Measurements from ENCODE around the gene SCN8A. TPM values are rescaled to one million over a fixed set of nuclear protein-coding genes. Genes with fewer than 3 reads are reported as not detected.
"Not testable (repeated sequence)": the region's sequence is repeated elsewhere in the genome, so short reads cannot be mapped to it uniquely, and the experiment has no call there.

SCN8A gene
- total RNA-seq, 1 donor from 2014 or later: 0.53 TPM

- DNase-seq: no peak
- ATAC-seq: no peak
- no peaks in the 10 kb centered on the region for H3K36me3 ChIP-seq
- peaks cover 42% of the 10 kb centered on the region for H3K27me3 ChIP-seq (ENCODE audit: low read depth)
- H3K4me3 ChIP-seq: no peak overlapping the region
- H3K27ac ChIP-seq: no peak overlapping the region
- H3K4me1 ChIP-seq: peaks cover 6% of the 10 kb centered on the region
- TF ChIP-seq CTCF (IDR thresholded peaks at IDR 0.05): no peak
- H3K9me3 ChIP-seq: no peaks in the 10 kb centered on the region
- intact Hi-C loops (cut with DNase I): no loop called here
Measured at GRCh38 chr12:51593021-51593420, 2.0 kb downstream of the SCN8A start.

- intact Hi-C loops (cut with DNase I): no loop called here
- DNase-seq: no peak
- no peak for ATAC-seq
- Histone ChIP-seq H3K4me1 (peaks cover 6% of the 10 kb centered on the region), H3K36me3 (no peaks in the 10 kb centered on the region), H3K4me3 (no peak overlapping the region), H3K27me3 (ENCODE audit: low read depth) (peaks cover 41% of the 10 kb centered on the region), H3K27ac (no peak overlapping the region), H3K9me3 (no peaks in the 10 kb centered on the region)
- no peak for TF ChIP-seq CTCF (IDR thresholded peaks at IDR 0.05)
Measured at GRCh38 chr12:51593539-51593938, 2.5 kb downstream of the SCN8A start.

- Histone ChIP-seq H3K4me1 (no peaks in the 10 kb centered on the region), H3K27me3 (ENCODE audit: low read depth) (peaks cover 11% of the 10 kb centered on the region), H3K9me3 (no peaks in the 10 kb centered on the region), H3K27ac (no peak overlapping the region), H3K4me3 (no peak overlapping the region), H3K36me3 (no peaks in the 10 kb centered on the region)
- no peak for DNase-seq
- intact Hi-C loops (cut with DNase I): no loop called here
- TF ChIP-seq CTCF (IDR thresholded peaks at IDR 0.05): no peak
- no peak for ATAC-seq
Measured at GRCh38 chr12:51598156-51598555, 7.1 kb downstream of the SCN8A start.

- Histone ChIP-seq H3K36me3 (no peaks in the 10 kb centered on the region), H3K9me3 (no peaks in the 10 kb centered on the region), H3K4me1 (no peaks in the 10 kb centered on the region), H3K27me3 (ENCODE audit: low read depth) (no peaks in the 10 kb centered on the region), H3K27ac (no peak overlapping the region), H3K4me3 (no peak overlapping the region)
- TF ChIP-seq CTCF (IDR thresholded peaks at IDR 0.05): no peak
- DNase-seq (no peak), ATAC-seq (no peak)
- intact Hi-C loops (cut with DNase I): no loop called here
Measured at GRCh38 chr12:51600721-51601120, 9.7 kb downstream of the SCN8A start.

GRCh38 chr12:51601241-51601640, 10.2 kb downstream of the SCN8A start:
- intact Hi-C loops (cut with DNase I): no loop called here
- Histone ChIP-seq H3K27me3 (ENCODE audit: low read depth) (no peaks in the 10 kb centered on the region), H3K27ac (no peak overlapping the region), H3K4me1 (no peaks in the 10 kb centered on the region), H3K9me3 (no peaks in the 10 kb centered on the region), H3K36me3 (no peaks in the 10 kb centered on the region), H3K4me3 (no peak overlapping the region)
- DNase-seq (no peak), ATAC-seq (no peak)
- no peak for TF ChIP-seq CTCF (IDR thresholded peaks at IDR 0.05)

GRCh38 chr12:51605896-51606295, 14.9 kb downstream of the SCN8A start:
- H3K27me3 ChIP-seq (ENCODE audit: low read depth); H3K9me3 ChIP-seq; H3K4me1 ChIP-seq; intact Hi-C loops (cut with DNase I); H3K36me3 ChIP-seq; ATAC-seq; H3K4me3 ChIP-seq; DNase-seq; H3K27ac ChIP-seq: not testable (repeated sequence)

- intact Hi-C loops (cut with DNase I); H3K36me3 ChIP-seq; H3K27me3 ChIP-seq (ENCODE audit: low read depth); ATAC-seq; H3K9me3 ChIP-seq; H3K27ac ChIP-seq; H3K4me1 ChIP-seq; DNase-seq; H3K4me3 ChIP-seq: not testable (repeated sequence)
Measured at GRCh38 chr12:51607197-51607596, 16.2 kb downstream of the SCN8A start.

All from lower lobe of right lung (tissue), 2 donors.